WTC11 (cell line): ENCODE results near the gene SLC40A1.

Experiments used
- ATF1 ChIP-seq: sonication (generic); formaldehyde crosslinking; IDR thresholded peaks from 2 replicates; pipeline ENCODE4 v1.8.1; 2023; ENCODE audit warnings: mild to moderate bottlenecking, moderate library complexity, missing genetic modification reagents
- ATF6 ChIP-seq: sonication (generic); formaldehyde crosslinking; IDR thresholded peaks from 2 replicates; pipeline ENCODE4 v1.8.1; 2023; ENCODE audit warnings: mild to moderate bottlenecking, missing genetic modification reagents
- CREM ChIP-seq: sonication (generic); formaldehyde crosslinking; IDR thresholded peaks from 2 replicates; pipeline ENCODE4 v1.8.1; 2022; ENCODE audit warnings: mild to moderate bottlenecking, missing genetic modification reagents, moderate library complexity
- CTCF ChIP-seq: fragments of 200-600 bp; IDR thresholded peaks from 2 replicates; pipeline ENCODE4 v1.8.0; 2022; ENCODE audit warnings: antibody characterized with exemption
- ELF4 ChIP-seq: sonication (generic); formaldehyde crosslinking; IDR thresholded peaks from 2 replicates; pipeline ENCODE4 v1.8.1; 2022; ENCODE audit warnings: low read depth, mild to moderate bottlenecking, moderate library complexity, missing genetic modification reagents
- FOXJ3 ChIP-seq: sonication (generic); formaldehyde crosslinking; IDR thresholded peaks from 2 replicates; pipeline ENCODE4 v1.9.0; 2021; ENCODE audit warnings: missing genetic modification reagents, mild to moderate bottlenecking, borderline replicate concordance
- FOXK1 ChIP-seq: sonication (generic); formaldehyde crosslinking; IDR thresholded peaks from 2 replicates; pipeline ENCODE4 v1.8.0; 2022; ENCODE audit warnings: mild to moderate bottlenecking, moderate library complexity, missing genetic modification reagents
- FOXP4 ChIP-seq: sonication (generic); formaldehyde crosslinking; IDR thresholded peaks from 2 replicates; pipeline ENCODE4 v1.8.0; 2022; ENCODE audit warnings: mild to moderate bottlenecking, missing genetic modification reagents
- GRHL2 ChIP-seq: fragments of 250-450 bp; sonication (Bioruptor Pico); IDR thresholded peaks from 2 replicates; pipeline ENCODE4 v1.8.0; 2022; ENCODE audit warnings: mild to moderate bottlenecking, moderate library complexity; ENCODE audit not compliant: insufficient replicate concordance, severe bottlenecking
- JUN ChIP-seq: sonication (generic); formaldehyde crosslinking; IDR thresholded peaks from 2 replicates; pipeline ENCODE4 v1.8.0; 2023; ENCODE audit warnings: mild to moderate bottlenecking, missing genetic modification reagents
- KAT7 ChIP-seq: sonication (generic); formaldehyde crosslinking; IDR thresholded peaks from 2 replicates; pipeline ENCODE4 v1.8.1; 2023; ENCODE audit warnings: missing genetic modification reagents, mild to moderate bottlenecking, borderline replicate concordance
- MAX ChIP-seq: sonication (generic); formaldehyde crosslinking; IDR thresholded peaks from 2 replicates; pipeline ENCODE4 v1.8.0; 2022; ENCODE audit warnings: mild to moderate bottlenecking, missing genetic modification reagents
- SP1 ChIP-seq: sonication (generic); formaldehyde crosslinking; conservative IDR thresholded peaks from 2 replicates; pipeline ENCODE4 v1.8.1; 2022; ENCODE audit warnings: missing genetic modification reagents
- TF ChIP-seq, protein P1 (sequence below): sonication (generic); formaldehyde crosslinking; IDR thresholded peaks from 2 replicates; pipeline ENCODE4 v1.8.1; 2022; ENCODE audit warnings: missing genetic modification reagents, borderline replicate concordance

DNA sequence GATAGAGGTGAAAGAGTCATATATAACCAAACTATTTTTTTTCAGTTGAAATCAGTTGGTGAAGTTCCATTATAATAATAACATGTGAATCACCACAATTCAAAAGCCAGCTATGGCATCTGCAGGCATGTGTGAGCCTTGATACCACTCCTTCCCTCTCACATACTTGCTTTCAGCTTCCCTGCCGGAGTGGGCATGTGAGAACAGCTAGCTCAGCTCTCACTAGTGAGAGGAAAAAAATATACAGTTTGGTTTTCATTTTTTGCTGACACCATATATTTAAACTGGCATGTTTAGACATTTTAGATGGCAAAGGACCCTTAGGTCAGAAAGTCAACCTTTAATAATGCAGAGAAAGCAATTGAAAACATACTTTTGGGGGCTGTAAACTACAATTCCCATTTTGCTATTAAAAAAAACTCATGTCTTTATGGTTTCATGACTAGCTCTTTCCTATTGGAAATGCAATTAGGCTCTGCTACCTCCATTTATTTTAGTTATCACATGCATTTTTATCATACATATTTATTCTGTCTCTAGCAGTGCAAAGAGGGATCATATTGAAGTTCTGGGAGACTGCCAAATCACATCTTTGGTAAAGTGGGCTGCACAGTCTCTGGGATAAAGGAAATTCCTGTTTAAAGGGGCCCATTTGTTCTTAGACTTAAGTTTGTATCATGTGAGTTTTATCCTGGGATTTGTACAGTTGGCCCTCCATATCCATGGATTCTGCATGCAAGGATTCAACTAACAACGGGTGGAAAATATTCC is 33.2 kb upstream of the SLC40A1 start:
- TF ChIP-seq ELF4 (no peak), GRHL2 (CRISPR knock-in tag) (no peak), CTCF (no peak), FOXP4 (CRISPR knock-in tag) (no peak), JUN (CRISPR knock-in tag) (no peak), CREM (no peak), ATF1 (CRISPR knock-in tag) (no peak), MAX (CRISPR knock-in tag) (no peak), SP1 (CRISPR knock-in tag) (no peak), KAT7 (CRISPR knock-in tag) (no peak), FOXJ3 (CRISPR knock-in tag) (no peak), FOXK1 (CRISPR knock-in tag) (no peak), ATF6 (CRISPR knock-in tag) (no peak)
- TF ChIP-seq, protein P1, sequence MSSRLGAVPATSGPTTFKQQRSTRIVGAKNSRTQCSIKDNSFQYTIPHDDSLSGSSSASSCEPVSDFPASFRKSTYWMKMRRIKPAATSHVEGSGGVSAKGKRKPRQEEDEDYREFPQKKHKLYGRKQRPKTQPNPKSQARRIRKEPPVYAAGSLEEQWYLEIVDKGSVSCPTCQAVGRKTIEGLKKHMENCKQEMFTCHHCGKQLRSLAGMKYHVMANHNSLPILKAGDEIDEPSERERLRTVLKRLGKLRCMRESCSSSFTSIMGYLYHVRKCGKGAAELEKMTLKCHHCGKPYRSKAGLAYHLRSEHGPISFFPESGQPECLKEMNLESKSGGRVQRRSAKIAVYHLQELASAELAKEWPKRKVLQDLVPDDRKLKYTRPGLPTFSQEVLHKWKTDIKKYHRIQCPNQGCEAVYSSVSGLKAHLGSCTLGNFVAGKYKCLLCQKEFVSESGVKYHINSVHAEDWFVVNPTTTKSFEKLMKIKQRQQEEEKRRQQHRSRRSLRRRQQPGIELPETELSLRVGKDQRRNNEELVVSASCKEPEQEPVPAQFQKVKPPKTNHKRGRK (CRISPR knock-in tag) = no peak
